GM21367 (cell line): ENCODE results near the gene CACNG4.
"Not testable (repeated sequence)": the region's sequence is repeated elsewhere in the genome, so short reads cannot be mapped to it uniquely, and the experiment has no call there.

Source experiments
- ATAC-seq: cut with Tn5 transposase; IDR thresholded peaks from one replicate; pipeline ENCODE4 v1.9.1; 2021; ENCODE audit not compliant: unreplicated experiment

CACNG4 gene

GRCh38 chr17:66963521-66963908 lies 992 bp upstream of the CACNG4 start:
- no peak for ATAC-seq

- ATAC-seq, result no peak
These were observed 658 bp downstream of the CACNG4 start for GRCh38 chr17:66964930-66965800.

- no peak for ATAC-seq
These were observed 1.3 kb downstream of the CACNG4 start for GRCh38 chr17:66965801-66966262.

GRCh38 chr17:66966298-66966697 lies 1.8 kb downstream of the CACNG4 start:
- ATAC-seq, result no peak

- no peak for ATAC-seq
These were observed 2.4 kb downstream of the CACNG4 start for GRCh38 chr17:66966704-66967418.

- ATAC-seq, result no peak
These were observed 3.5 kb downstream of the CACNG4 start for GRCh38 chr17:66967837-66968543.

- no peak for ATAC-seq
These were observed 4.4 kb downstream of the CACNG4 start for GRCh38 chr17:66968916-66969315.

- ATAC-seq, result no peak
These were observed 5.6 kb downstream of the CACNG4 start for GRCh38 chr17:66970140-66970539.

GRCh38 chr17:66970797-66971196 lies 6.3 kb downstream of the CACNG4 start:
- ATAC-seq, result no peak

GRCh38 chr17:66971264-66971663 lies 6.8 kb downstream of the CACNG4 start:
- no peak for ATAC-seq

GRCh38 chr17:66971730-66972441 lies 7.4 kb downstream of the CACNG4 start:
- ATAC-seq, result no peak

GRCh38 chr17:66972442-66972830 lies 7.9 kb downstream of the CACNG4 start:
- not testable (repeated sequence) for ATAC-seq

- no peak for ATAC-seq
These were observed 10.7 kb downstream of the CACNG4 start for GRCh38 chr17:66975188-66975587.

- ATAC-seq, result no peak
These were observed 11.3 kb downstream of the CACNG4 start for GRCh38 chr17:66975614-66976378.

GRCh38 chr17:66976379-66976663 lies 11.8 kb downstream of the CACNG4 start:
- ATAC-seq, result no peak

- no peak for ATAC-seq
These were observed 12.3 kb downstream of the CACNG4 start for GRCh38 chr17:66976781-66977201.

GRCh38 chr17:66978514-66979061 lies 14.1 kb downstream of the CACNG4 start:
- no peak for ATAC-seq

GRCh38 chr17:66980896-66981295 lies 16.4 kb downstream of the CACNG4 start:
- ATAC-seq, result no peak

- no peak for ATAC-seq
These were observed 17.5 kb downstream of the CACNG4 start for GRCh38 chr17:66981983-66982508.
